T-helper 9 cell (primary cell): ENCODE results near the gene RAP1A.
"Not testable (repeated sequence)": the region's sequence is repeated elsewhere in the genome, so short reads cannot be mapped to it uniquely, and the experiment has no call there.

Source experiments
- DNase-seq: peaks from one replicate; pipeline ENCODE4 v3.0.0-alpha.2; 2020

The RAP1A gene

DNA sequence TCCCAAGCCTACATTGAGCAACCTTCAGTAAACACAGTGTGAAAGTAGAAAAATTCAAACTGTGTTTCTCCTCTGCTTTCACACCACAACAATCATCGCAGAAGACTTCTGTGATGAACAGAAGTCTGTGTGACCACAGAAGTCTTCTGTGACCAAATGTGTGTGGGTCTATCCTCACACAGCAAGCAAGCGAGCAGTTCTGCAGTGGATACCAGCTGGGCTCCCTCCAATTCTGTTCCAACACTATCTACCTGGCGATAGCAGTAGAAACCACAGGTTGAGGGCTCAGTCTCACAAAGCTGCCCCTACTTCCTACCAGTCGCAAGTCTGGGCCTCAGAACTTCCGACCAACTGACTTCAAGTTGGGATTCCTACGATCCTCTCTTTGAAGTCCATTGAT lies 21.0 kb upstream of the RAP1A start:
- DNase-seq, result no peak

DNA sequence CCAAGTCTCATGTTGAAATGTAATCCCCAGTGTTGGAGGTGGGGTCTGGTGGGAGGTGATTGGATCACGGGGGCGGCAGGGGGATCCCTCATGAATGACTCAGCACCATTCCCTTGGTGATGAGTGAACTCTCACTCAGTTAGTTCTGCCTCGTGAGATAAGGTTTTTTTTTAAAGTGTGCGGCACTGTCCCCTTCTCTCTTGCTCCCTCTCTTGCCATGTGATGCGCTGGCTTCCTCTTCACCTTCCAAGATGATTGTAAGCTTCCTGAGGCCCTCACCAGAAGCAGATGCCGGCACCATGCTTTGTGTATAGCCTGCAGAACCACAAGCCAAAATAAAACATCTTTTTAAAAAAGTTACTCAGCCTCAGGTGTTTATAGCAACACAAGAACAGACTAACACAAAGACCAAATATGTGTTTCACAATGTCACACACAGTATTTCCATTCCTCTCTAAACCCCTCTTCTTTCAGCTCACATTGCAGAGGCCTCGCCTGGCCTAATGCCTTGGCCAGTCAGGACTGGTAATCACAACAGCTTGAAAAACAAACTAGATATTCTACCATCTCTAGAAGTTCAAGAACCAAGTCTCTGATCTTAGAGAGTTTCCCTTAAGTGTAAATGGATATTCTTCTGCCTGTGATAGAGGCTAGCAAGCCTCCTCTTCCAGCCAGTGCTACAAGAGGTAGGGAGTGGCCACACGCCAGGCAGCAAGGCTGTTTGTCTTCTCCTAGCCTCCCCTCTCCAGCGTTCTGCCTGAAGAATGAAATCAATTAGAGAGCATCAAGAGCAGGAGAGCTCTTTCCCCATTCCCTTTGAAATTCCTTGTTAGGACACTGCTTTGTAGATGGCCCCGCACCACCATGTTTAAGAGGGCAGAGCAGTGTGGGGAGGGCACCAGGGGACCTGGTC lies 19.6 kb upstream of the RAP1A start:
- DNase-seq, result no peak

DNA sequence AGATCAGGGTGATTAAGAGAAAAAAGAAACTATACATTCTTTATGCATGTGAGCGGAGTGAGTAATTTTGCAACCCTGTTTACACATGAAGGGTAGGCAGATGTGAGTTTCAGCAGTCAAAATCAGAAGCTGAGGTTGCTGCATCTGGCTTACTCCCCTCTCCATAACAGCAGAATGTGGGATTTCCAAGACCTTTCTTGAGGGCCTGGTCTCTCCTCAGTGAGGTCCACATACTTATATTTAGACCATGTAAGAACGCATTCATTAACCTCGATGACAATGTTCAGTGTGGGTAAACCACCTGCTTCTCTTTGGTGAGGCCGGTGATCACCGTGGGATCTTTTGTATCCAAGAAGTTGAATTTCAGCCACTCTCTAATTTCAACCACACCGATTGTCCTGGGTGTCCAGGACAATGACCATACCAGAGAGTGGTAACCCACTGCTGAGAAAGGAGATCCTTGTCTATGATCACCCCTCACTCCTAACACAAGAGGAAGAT lies 18.7 kb upstream of the RAP1A start:
- DNase-seq, result no peak

DNA sequence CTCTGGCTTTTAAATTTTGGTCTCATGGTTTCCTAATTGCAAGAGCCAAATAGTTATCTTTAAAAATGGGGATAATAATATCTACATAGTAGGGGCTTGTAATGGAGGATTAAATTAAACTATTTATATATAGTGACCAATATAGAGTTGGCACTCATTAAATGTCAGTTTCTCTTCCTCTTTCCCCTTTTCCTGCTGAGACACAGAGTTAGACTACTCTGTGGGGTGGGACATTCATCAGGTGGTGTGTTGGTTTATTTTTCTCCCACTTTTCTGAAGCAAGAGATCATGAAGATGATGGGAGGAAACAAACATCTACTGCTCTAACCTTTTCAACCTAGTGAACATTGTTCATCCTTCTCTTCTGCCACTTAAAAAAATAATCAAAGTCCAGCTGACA lies 17.3 kb upstream of the RAP1A start:
- DNase-seq, result no peak

DNA sequence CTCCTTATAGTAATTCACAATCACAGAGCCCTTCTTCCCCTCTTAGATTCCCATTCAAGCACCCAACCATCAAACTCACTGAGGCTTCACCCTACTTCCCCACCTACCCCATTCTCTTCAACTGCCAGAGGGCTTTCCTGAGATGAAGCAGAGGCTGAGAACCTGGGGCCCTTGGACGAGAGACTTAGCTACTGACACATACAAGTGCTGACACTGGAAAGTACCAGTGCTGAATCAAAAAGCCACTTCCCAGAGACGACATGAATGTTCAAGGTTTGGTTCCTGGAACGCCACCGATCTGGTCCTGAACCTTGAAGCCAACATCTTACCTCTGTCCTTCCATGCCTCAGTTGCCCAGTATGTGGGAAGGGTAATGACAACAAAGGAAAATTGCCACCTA lies 16.6 kb upstream of the RAP1A start:
- DNase-seq, result no peak

DNA sequence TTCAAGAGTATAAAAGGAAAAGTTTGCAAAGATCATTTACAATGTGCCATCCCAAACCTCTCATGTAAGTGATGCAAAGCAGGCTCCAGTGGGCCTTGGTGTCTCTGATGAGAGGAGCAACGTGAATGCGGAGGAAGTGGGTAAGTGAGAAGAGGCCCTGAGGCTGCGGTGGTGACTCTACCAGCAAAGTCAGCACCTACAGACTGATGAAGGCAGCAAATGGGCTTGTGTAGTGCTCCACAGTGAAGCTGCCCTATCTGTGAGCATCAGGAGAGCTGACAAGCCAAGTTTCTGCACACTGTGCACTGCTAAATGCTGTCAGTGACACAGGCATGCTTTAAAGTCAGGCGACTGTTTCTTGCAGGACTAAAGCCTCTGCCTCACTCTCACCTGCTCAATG lies 15.6 kb upstream of the RAP1A start:
- DNase-seq, result peak; percentile 59

DNA sequence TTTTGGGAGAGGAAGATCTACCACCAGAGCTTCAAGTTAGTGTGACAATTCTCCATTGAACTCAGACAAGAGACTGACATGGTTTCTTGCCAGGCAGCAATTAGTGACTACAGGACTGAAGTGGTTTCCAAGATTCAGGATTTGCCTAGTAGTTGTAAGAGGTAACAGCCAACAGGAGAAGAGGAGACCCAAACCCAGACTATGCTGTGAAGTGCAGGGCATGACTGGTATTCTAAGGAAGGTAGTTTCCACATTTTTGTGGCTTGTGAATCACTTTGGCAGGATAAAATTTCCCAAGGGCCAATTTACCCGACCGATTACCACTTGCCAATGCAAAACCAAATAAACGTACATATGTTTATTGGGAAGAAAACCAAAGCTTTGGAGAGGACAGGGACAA lies 14.7 kb upstream of the RAP1A start:
- DNase-seq, result no peak

DNA sequence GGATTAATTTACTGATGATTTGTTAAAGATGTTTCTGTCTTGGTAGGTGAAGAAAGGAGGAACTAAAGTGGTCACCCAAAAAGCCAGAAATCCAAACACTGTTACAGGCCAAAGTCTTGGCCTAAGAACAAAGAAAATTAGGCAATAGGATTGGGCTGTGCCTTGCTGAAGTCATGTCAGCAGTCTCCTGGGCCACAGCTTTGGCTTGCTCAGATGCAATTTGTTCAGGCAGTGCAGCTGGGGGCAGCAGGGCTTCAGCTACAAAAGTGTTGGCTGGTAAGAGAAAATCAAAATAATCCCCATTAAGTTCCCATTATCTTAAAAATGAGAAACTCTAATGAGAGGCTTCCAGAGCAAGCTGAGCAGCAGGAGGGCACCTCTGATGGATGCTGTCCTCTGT lies 14.0 kb upstream of the RAP1A start:
- DNase-seq, result no peak

DNA sequence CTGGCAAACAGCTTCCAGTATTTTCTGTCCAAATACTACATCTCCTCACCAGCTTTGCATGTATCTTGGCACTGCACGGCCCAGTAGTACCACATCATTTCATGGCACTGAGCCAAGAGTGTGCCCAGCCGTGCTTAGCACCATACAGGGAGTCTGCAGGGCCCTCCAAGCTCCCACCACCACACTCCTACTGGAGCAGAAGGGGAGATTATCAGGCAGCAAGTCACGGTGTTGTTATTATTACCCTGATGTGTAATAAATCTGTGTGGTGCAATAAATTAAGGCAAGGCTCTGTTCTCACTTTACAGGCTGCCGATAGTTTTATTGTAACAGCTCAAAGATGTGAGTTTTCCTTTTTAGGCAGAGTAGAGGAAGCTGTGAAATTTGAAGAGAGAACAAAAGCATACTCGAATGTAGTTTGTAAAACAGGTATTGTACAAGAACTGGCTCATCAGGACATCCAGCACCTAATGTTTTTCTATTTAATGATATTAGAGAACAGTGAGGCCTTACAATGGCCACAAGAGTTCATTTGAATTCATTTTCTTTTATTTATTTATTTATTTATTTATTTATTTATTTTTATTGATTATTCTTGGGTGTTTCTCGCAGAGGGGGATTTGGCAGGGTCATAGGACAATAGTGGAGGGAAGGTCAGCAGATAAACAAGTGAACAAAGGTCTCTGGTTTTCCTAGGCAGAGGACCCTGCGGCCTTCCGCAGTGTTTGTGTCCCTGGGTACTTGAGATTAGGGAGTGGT lies 13.0 kb upstream of the RAP1A start:
- DNase-seq, result not testable (repeated sequence)

DNA sequence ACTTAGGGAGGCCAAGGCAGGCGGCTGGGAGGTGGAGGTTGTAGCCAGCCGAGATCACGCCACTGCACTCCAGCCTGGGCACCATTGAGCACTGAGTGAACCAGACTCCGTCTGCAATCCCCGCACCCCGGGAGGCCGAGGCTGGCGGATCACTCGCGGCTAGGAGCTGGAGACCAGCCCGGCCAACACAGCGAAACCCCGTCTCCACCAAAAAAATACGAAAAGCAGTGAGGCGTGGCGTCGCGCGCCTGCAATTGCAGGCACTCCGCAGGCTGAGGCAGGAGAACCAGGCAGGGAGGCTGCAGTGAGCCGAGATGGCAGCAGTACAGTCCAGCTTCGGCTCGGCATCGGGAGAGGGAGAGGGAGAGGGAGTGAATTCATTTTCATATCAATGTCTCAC lies 11.1 kb upstream of the RAP1A start:
- DNase-seq, result not testable (repeated sequence)

DNA sequence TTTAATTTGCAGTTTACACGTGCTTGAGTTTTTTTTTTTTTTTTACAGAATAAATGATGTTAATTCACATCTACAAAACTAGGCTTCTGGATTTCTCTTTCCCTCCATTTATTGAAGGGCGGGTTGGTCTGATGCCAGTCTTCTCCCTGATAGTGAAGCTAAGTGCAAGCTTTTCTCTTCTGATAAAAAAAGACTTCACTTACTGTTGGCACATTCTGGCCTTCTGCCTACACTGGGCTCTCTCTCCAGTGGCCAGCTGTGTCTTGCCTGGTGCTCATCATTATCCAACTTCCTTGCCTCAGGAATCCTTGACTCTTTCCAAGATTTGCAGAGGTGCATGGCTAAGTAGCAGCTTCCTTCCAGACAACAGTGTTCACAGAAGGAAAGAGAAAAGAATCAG lies 7.6 kb upstream of the RAP1A start:
- DNase-seq, result no peak

DNA sequence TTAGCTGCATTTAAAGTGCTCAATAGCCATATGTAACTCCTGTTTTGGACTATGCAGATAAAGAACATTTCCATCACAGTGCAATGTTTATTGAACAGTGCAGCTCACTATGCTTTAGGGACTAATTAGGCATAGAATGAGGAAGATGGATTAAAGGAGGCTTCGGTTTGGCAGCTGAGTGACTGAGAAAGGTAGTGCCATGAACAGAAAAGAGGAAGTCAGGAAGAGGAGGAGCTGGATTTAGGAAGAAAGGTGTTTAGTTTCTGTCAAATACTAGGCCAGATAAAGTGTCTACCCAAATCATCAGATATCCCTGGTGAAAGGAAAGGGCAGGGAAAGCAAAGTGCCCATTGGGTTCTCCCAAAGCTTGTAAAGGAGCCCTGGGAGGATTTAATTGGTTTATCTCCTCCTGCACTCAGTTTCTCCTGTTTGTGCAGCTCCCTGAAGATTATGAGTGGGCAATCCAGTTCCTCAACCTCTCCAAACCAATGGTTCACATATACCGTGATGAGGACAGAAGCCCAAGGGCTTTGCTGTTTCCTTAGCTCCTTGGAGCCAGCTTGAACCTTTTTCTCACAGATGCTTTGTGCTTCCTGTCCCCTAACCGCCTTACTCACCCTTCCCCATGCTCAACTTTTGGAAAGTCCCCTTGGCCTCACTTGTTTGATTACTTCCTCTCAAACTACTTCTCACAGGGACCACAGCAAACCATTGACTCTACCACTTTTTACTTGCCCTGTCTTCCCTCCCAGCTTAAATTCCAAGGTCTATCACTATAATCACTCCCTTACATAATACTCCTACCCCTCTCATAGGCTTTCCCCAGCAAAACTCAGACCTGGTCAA lies 3.5 kb upstream of the RAP1A start:
- DNase-seq, result no peak

DNA sequence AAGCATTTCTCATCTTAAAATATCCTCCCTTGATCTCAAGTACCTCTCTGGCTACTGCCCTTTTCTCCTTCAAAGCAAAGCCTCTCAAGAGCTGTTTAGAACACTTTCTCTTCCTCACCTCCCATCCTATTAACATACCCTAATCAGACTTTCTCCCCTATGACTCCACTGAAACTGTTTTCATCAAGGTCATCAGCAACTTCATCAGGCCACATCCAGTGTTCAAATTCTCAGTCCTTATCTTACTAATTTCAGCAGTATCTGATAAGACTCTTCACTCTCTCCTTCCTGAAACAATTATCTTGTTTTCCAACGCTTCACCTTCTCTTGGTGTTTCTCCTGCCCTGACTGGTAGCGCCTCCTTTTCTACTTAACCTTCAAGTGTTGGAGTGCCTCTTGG lies 1.5 kb upstream of the RAP1A start:
- DNase-seq, result no peak

DNA sequence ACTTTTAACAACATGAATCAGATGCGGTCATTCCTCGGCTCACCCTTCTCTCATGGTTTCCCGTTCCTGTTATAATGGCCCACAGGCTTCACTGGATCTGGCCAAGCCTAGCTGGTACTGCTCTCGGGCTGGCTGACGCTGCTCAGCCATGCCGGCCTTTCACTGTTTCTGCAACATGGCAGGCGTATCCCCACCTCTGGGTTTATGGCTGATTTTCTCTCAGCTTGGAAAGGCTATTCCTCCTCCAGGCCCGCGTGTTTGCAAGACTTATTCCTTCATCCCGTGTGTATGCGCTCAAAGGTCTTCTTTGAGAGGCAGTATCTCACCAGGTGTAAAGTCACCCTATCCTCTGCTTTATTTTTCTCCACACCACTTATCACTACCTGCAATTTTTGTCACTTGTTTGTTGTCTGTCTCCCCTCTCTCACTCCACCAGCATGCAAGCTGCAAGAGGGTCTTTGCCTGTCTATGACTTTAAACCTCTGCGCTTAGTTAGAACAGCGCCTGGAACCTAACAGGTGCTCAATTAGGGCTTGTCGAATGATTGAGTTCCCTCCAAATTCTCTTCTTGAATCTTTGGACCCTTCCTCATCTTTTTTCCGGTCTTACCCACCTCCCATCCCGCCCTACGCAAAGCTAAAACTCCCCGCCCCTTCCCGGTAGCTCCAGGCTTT lies 491 bp upstream of the RAP1A start:
- no peak for DNase-seq

DNA sequence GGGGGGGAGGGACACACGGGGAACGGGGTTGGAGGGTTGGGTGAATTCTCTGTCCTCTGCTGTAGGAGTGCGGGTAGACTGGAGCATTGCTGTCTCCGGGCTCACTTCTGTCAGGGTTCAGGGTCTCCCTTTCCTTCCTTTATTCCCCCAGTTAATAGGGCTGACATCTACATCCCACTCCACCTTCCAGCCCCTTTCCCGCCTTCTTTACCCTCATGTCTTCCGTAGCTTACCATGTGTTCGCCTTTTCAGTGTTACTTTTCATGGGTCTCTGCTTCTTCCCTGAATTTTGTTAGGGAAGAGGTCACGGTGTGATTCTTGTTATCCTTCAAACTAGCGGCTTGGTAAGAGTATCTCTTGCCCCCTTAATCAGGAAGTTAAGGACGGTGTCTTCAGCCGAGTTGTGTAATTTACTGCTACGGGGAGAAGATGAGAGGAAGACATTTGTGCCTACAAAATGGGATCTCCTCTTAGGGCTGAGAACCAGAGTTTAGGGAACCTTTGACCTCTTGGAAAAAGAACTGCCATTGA lies 917 bp downstream of the RAP1A start:
- DNase-seq, result no peak

DNA sequence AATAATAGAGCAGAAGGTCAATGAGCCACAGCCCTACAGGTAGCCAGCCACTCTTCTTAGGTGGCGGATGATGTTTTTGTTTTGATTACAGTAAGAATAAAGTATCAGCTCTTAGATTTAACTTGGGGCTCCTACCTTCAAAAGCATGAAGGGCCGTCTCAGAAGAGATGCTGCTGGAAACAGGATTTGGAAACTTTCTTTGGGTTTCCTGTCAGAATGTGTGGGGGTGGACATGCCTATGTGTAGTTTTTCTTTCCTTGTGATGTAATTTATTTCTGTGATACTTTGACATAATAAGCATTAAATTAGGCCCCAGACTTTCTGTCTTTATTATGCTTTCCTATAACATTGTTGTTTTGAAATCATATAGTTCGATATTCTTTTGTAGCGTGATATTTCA lies 1.5 kb downstream of the RAP1A start:
- DNase-seq, result no peak

DNA sequence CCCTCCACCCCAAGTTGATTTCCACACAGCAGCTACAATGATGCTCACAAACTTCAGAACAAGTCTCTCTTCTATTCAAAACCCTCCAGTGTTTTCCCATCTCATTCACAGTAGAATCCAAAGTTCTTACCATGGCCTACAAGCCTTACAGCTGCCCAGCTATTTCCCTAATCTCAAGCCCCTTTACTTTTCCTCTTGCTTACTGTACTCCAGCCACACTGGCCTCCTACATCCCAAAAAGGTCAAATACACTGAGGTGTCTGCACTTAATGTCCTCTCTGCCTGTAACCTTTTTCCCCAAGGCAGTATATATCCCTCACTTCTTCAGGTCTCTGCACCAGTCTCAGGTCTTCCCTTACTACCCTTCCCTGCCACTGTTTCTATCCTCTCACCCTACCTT lies 2.6 kb downstream of the RAP1A start:
- no peak for DNase-seq

DNA sequence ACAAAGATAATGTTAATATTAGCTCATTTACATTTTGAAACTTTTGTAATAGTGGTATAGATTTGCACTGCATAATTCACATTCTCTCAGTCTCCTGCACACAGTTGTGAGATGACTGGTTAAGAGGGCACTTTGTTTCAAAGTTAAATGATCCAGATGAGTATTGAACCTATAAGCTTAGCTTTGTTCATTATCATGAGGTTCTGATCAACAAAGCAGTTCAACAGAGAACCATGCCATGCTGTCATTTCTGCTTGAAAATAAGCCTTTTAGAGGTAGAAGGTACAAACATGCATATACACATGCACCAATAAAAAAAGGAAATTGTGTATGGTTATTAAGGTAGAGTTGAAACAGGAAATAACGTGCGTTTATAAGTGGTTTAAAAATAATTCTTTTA lies 4.8 kb downstream of the RAP1A start:
- DNase-seq, result no peak

DNA sequence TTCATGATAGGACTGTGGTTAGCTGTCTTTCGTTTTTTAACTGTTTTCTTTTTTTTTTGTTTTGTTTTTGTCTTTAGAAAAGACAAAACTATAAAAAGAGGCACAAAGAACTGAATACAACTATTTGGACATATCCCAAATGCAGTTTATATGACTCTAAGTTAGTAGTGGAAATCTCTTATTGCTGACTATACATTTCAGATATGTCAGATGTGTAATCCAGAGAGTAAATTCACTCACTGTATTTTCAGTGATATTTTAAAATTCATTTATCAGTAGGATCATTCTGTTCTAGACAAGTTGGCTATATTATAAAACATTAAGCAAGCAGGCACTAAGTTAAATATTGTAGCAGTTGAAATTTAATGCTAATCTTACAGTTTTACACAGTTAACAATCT lies 5.7 kb downstream of the RAP1A start:
- no peak for DNase-seq

DNA sequence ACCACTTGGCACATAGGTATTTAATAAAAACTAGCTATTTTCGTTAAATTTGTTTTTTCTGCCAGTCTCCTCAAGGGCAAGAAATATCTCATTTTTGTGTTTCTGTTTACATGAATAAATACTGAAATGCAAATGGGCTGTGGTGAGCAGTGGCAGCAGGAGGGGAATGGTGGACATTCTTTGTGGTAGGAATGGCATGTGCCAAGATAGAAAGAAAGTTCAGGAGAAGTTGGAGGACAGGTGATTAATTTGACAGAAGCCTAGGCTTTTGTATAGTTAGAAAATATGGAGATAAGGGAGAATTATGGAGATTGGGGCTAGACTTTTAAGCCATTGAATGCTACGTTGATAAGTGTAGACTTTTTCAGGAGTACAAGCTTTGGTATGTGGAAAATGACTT lies 8.6 kb downstream of the RAP1A start:
- no peak for DNase-seq

DNA sequence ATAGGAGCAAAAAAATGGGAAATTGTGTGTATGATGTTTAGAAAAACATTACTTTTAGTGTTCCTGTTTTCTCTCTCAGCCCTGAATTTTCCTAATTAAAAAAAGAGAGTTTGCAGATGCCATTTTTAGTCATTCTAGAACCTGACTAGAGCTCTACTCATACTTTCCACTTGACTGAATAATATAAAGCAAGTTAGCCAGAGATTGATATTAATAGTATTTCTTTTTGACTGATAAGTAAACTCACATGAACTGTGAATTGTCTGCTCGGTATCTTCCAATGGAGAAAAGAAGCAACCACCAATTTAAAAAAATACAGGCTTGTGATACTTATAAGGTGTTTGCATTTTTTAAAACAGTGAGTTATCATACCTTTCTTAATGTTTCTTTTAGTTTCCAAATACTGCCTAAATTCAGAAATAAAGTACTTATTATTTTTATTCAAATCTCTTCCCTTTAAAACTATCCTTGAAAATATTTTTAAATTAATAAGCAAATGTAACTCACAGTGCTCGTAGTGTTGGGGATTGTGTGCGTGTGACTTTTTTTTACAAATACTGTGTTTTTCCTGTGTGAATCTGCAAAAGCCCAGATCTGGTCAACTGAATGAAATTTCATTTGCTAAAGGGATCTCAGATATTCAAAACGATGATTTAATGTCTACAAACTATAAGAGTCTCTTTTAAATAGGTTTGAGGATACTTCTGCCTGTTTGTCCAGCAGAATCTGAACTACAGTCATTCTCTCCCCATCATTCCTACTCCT lies 9.8 kb downstream of the RAP1A start:
- DNase-seq, result no peak

DNA sequence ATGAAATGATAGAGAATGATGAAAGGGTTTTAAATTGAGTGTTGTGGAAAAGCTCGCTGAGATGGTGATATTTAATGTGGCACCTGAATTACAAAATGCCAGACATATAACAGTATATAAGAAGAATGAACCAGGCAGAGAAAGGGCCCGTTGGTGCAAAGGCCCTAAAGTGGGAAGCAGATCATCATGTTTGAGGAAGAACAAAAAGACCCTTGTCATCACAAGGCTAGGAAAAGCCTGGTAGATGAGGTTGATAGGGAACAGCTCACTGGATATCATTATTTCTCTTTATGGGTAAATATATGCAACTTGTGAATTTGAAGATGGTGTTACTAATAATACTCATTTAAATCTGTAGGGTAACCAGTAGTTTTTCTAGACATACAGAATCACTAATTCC lies 11.0 kb downstream of the RAP1A start:
- no peak for DNase-seq
